Activated naive CD8-positive, alpha-beta T cell treated with anti-CD3 and anti-CD28 coated beads, Interleukin-2, amount 10 ng/mL, durations not matched to agents 7 days and 5 days (primary cell): ENCODE measurements around the gene C2. TPM values are rescaled to one million over a fixed set of nuclear protein-coding genes. Genes with fewer than 3 reads are reported as not detected.

Experiments
- ATAC-seq: fragments of 150-1000 bp; cut with Tn5 transposase; one replicate; pipeline ENCODE4 v1.10.0; 2021; ENCODE audit warnings: low read depth, moderate library complexity
- POLR2A ChIA-PET: fragments of 350-600 bp; sonication (Branson Sonifier 250); formaldehyde crosslinking; loops from one replicate; lab custom pipeline; 2021; ENCODE audit warnings: antibody characterized with exemption; lab: Charles Lee
- DNase-seq: peaks from one replicate; pipeline ENCODE4 v3.0.0; 2021
- H3K27ac Mint-ChIP-seq: one replicate; pipeline ENCODE4 v1.8.0; 2022; ENCODE audit warnings: mild to moderate bottlenecking, mixed read lengths
- H3K27me3 Mint-ChIP-seq: one replicate; pipeline ENCODE4 v1.8.0; 2022; ENCODE audit warnings: mild to moderate bottlenecking, moderate library complexity, mixed read lengths
- H3K36me3 Mint-ChIP-seq: one replicate; pipeline ENCODE4 v1.8.0; 2021; ENCODE audit warnings: mild to moderate bottlenecking, mixed read lengths
- H3K4me1 Mint-ChIP-seq: one replicate; pipeline ENCODE4 v1.8.0; 2021; ENCODE audit warnings: mixed read lengths
- H3K4me3 Mint-ChIP-seq: one replicate; pipeline ENCODE4 v1.8.0; 2022; ENCODE audit warnings: mild to moderate bottlenecking, moderate library complexity, mixed read lengths
- H3K9me3 Mint-ChIP-seq: one replicate; pipeline ENCODE4 v1.8.0; 2021; ENCODE audit warnings: mixed read lengths
- total RNA-seq, 2 experiments: library from RNA; stranded (reverse); gene quantifications; one replicate each; pipeline ENCODE4 v1.2.3, GENCODE V29; 2021

The C2 gene
- total RNA-seq, 2 experiments from 2014 or later = 2.1 to 2.2 TPM

GRCh38 chr6:31958741-31959739, 31.5 kb downstream of the C2 start, which contains the start of the genes NELFE and SKIC2:
TSS of gene NELFE (minus strand) at chr6:31958971. CDS start at chr6:31958446, 525 bp downstream.
TSS of gene SKIC2 (plus strand) at chr6:31959175. CDS start at chr6:31959193, 18 bp downstream.
- Mint-ChIP-seq H3K27me3 (no peaks in the 10 kb centered on the region), H3K4me3 (peak within 1 kb of the TSS; percentile 97), H3K4me1 (peaks cover 24% of the 10 kb centered on the region), H3K27ac (peak within 1 kb of the TSS; percentile 98), H3K36me3 (peaks cover 28% of the 10 kb centered on the region), H3K9me3 (no peaks in the 10 kb centered on the region)
- peak; percentile 97 for ATAC-seq
- POLR2A ChIA-PET = interaction anchor here (0.6 to 4.5 kb wide), 11 partner anchors 11 to 1912 kb away, joined by 3 to 91 read pairs (median 5); partner anchors contain the start of genes BAG6, CLIC1, DXO and EHMT2
- peak; percentile 99 for DNase-seq

DNA sequence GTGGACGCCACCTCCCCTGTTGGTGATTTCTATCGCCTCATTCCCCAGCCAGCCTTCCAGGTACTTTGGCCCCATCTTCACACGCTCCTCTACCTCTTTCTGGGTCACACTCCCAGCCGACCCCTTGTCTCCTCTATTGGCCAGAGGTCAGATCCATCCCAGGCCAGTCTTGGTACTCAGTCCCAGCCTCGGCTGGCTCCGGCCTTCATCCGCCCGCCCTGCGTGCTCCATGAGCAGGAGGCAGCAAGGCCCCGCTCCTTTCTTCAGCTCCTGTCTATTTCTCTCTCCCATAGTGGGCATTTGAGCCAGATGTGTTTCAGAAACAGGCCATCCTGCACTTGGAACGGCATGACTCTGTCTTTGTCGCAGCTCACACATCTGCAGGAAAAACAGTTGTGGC, 34.1 kb downstream of the C2 start:
- peaks cover 20% of the 10 kb centered on the region for H3K36me3 Mint-ChIP-seq
- ATAC-seq (no peak), DNase-seq (no peak)
- H3K27ac Mint-ChIP-seq = peak overlapping the region; percentile 30
- POLR2A ChIA-PET = interaction anchor here (1.3 kb wide), 1 partner anchor 10 kb away, joined by 5 read pairs; the partner anchor contains the start of gene DXO
- no peaks in the 10 kb centered on the region for H3K9me3 Mint-ChIP-seq
- no peak overlapping the region for H3K4me3 Mint-ChIP-seq
- peaks cover 24% of the 10 kb centered on the region for H3K4me1 Mint-ChIP-seq
- H3K27me3 Mint-ChIP-seq = no peaks in the 10 kb centered on the region

DNA sequence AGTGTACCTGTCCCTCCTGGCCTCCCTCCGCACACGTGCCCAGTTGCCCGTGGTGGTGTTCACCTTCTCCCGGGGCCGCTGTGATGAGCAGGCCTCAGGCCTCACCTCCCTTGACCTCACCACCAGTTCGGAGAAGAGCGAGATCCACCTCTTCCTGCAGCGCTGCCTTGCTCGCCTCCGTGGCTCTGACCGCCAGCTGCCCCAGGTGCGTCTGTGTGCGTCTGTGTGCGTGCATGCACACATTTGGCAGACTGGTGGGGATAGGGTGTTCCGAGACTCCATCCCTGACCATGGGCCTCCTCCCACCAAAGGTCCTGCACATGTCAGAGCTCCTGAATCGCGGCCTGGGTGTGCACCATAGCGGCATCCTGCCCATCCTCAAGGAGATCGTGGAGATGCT, 36.4 kb downstream of the C2 start:
- POLR2A ChIA-PET = interaction anchor here (0.6 kb wide), 1 partner anchor 131 kb away, joined by 4 read pairs; no protein-coding TSS in a partner anchor
- DNase-seq (no peak), ATAC-seq (no peak)
- Mint-ChIP-seq H3K27ac (peak overlapping the region; percentile 54), H3K4me1 (peaks cover 13% of the 10 kb centered on the region), H3K27me3 (no peaks in the 10 kb centered on the region), H3K4me3 (no peak overlapping the region), H3K36me3 (peaks cover 27% of the 10 kb centered on the region), H3K9me3 (no peaks in the 10 kb centered on the region)

- POLR2A ChIA-PET = no interaction called here
Observed at GRCh38 chr6:31965700-31966099, 38.2 kb downstream of the C2 start.

GRCh38 chr6:31966506-31966905, 39.0 kb downstream of the C2 start:
- no peak overlapping the region for H3K27ac Mint-ChIP-seq
- ATAC-seq = no peak
- H3K9me3 Mint-ChIP-seq = no peaks in the 10 kb centered on the region
- H3K4me1 Mint-ChIP-seq = peaks cover 15% of the 10 kb centered on the region
- POLR2A ChIA-PET = interaction anchor here (7.5 kb wide), 1 partner anchor 8 kb away, joined by 91 read pairs; the partner anchor contains the start of genes NELFE and SKIC2
- peaks cover 34% of the 10 kb centered on the region for H3K36me3 Mint-ChIP-seq
- no peaks in the 10 kb centered on the region for H3K27me3 Mint-ChIP-seq
- no peak for DNase-seq
- H3K4me3 Mint-ChIP-seq = no peak overlapping the region

More at GRCh38 chr6:31965700-31966099, 38.2 kb downstream of the C2 start:
- peaks cover 36% of the 10 kb centered on the region for H3K36me3 Mint-ChIP-seq
- no peaks in the 10 kb centered on the region for H3K9me3 Mint-ChIP-seq
- H3K4me1 Mint-ChIP-seq = peaks cover 15% of the 10 kb centered on the region
- H3K27me3 Mint-ChIP-seq = no peaks in the 10 kb centered on the region
- H3K27ac Mint-ChIP-seq = no peak overlapping the region
- H3K4me3 Mint-ChIP-seq = no peak overlapping the region
- DNase-seq (peak; percentile 28), ATAC-seq (no peak)

- no peak for ATAC-seq
- H3K4me1 Mint-ChIP-seq = peaks cover 17% of the 10 kb centered on the region
- no peaks in the 10 kb centered on the region for H3K9me3 Mint-ChIP-seq
- no peak for DNase-seq
- H3K27ac Mint-ChIP-seq = peak overlapping the region; percentile 22
- H3K27me3 Mint-ChIP-seq = no peaks in the 10 kb centered on the region
- no peak overlapping the region for H3K4me3 Mint-ChIP-seq
- POLR2A ChIA-PET = interaction anchor here (7.5 kb wide), 1 partner anchor 9 kb away, joined by 91 read pairs; the partner anchor contains the start of genes NELFE and SKIC2
- peaks cover 28% of the 10 kb centered on the region for H3K36me3 Mint-ChIP-seq
Observed at GRCh38 chr6:31966997-31967925, 39.7 kb downstream of the C2 start.

GRCh38 chr6:31967926-31968320, 40.4 kb downstream of the C2 start:
- no peaks in the 10 kb centered on the region for H3K27me3 Mint-ChIP-seq
- POLR2A ChIA-PET = interaction anchor here (7.5 kb wide), 1 partner anchor 9 kb away, joined by 91 read pairs; the partner anchor contains the start of genes NELFE and SKIC2
- ATAC-seq (no peak), DNase-seq (no peak)
- peaks cover 19% of the 10 kb centered on the region for H3K4me1 Mint-ChIP-seq
- no peaks in the 10 kb centered on the region for H3K9me3 Mint-ChIP-seq
- H3K36me3 Mint-ChIP-seq = peaks cover 28% of the 10 kb centered on the region
- no peak overlapping the region for H3K4me3 Mint-ChIP-seq
- H3K27ac Mint-ChIP-seq = peak overlapping the region; percentile 22

DNA sequence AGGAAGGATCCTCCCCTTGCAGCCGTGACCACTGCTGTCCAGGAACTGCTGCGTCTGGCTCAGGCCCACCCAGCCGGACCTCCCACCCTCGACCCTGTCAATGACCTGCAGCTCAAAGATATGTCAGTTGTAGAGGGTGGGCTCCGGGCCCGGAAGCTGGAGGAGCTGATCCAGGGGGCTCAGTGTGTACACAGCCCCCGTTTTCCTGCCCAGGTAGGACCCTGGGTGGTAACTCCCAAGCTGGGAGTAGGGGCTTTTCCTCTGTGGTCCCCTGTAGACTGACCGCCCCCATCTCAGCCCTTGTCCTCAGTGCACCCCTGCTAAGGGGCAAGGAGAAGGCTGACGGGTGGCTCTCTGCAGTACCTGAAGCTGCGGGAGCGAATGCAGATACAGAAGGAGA, 40.8 kb downstream of the C2 start:
- Mint-ChIP-seq H3K4me1 (peaks cover 23% of the 10 kb centered on the region), H3K36me3 (peaks cover 24% of the 10 kb centered on the region), H3K27ac (no peak overlapping the region), H3K9me3 (no peaks in the 10 kb centered on the region), H3K4me3 (no peak overlapping the region), H3K27me3 (no peaks in the 10 kb centered on the region)
- POLR2A ChIA-PET = interaction anchor here (7.5 kb wide), 1 partner anchor 10 kb away, joined by 91 read pairs; the partner anchor contains the start of genes NELFE and SKIC2
- ATAC-seq (no peak), DNase-seq (peak; percentile 21)

DNA sequence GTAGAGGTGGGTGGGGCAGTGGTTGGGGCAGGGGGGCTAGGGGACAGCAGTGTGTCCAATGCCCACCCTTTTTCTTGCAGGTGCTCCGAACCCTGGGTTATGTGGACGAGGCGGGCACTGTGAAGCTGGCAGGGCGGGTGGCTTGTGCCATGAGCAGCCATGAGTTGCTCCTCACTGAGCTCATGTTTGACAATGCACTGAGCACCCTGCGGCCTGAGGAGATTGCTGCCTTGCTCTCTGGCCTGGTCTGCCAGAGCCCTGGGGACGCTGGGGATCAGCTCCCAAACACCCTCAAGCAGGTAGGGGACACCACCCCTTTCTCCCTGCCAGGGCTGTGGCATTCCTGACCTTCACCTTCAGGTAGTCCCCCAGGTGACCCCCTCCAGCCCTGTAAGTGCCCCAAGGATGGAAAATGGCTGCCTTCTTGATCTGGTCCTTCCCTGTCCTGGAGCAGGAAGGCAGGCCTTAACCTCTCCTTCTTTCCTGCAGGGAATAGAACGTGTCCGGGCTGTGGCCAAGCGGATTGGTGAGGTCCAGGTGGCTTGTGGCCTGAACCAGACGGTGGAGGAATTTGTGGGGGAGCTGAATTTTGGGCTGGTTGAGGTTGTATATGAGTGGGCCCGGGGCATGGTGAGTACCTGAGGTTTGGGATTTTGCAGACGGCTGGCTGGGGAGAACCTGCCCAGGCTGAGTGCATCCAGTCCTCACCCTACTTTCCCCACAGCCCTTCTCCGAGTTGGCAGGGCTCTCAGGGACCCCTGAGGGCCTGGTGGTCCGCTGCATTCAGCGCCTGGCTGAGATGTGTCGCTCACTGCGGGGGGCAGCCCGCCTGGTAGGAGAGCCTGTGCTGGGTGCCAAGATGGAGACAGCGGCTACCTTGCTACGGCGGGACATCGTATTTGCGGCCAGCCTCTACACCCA, 41.5 kb downstream of the C2 start:
- Mint-ChIP-seq H3K36me3 (peaks cover 20% of the 10 kb centered on the region), H3K4me1 (peaks cover 25% of the 10 kb centered on the region), H3K4me3 (no peak overlapping the region), H3K27me3 (no peaks in the 10 kb centered on the region), H3K27ac (peak overlapping the region; percentile 99), H3K9me3 (no peaks in the 10 kb centered on the region)
- no peak for ATAC-seq
- DNase-seq = peak; percentile 28
- POLR2A ChIA-PET = interaction anchor here (1.4 to 7.5 kb wide), 2 partner anchors 11 to 317 kb away, joined by 4 to 91 read pairs; partner anchors contain the start of genes NELFE and SKIC2

DNA sequence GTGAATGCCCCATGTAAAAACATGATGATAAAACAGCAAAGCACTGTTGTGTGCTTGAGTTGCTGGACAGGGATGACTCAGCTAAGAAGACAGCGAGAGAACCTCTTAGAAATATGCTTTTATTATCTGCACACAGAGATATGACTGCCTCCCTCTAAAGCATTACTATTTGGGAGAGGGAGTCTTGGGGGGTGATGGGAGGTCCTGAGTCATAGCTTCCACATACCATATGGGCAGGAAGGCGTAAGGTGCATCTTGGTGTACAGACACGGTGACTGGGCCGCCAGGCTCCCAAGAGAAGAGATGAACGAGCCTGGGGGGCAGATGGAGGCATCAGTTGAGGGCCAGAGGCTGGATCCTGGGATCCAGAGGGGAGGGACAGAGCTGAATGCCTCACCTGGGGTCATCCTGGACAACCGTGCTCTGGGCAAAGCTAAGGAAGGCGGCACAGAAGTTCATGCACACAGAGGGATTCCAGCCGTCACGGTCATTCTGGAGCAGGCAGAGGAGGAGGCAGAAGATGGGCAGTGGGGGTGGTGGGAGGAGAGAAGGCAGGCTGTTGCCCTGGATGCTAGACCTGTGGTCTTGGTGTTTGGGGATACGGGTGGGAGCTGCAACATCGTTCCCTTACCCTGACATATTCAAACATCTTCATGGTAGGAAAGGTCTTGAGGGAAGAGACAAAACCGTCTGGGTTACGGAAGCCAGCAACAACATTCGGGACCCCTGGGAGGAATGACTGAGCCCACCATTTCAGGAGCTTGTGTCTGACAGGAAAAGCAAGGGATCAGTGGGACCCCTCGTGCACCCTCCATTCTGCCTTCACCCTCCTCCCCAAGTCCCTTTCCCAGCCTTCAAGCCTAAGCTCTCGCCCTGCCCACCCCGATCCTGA, 42.4 kb downstream of the C2 start:
- no peaks in the 10 kb centered on the region for H3K27me3 Mint-ChIP-seq
- H3K27ac Mint-ChIP-seq = peak overlapping the region; percentile 99
- POLR2A ChIA-PET = interaction anchor here (0.8 to 7.5 kb wide), 5 partner anchors 12 to 318 kb away, joined by 3 to 91 read pairs (median 4); partner anchors contain the start of genes EHMT2, NELFE and SKIC2
- ATAC-seq = no peak
- H3K36me3 Mint-ChIP-seq = peaks cover 19% of the 10 kb centered on the region
- H3K4me3 Mint-ChIP-seq = peak overlapping the region; percentile 97
- H3K4me1 Mint-ChIP-seq = peaks cover 25% of the 10 kb centered on the region
- H3K9me3 Mint-ChIP-seq = no peaks in the 10 kb centered on the region
- DNase-seq = peak; percentile 29
